Tibial artery (tissue), 4 donors: ENCODE measurements around the gene EXOSC1.
"Not testable (repeated sequence)": the region's sequence is repeated elsewhere in the genome, so short reads cannot be mapped to it uniquely, and the experiment has no call there.

Experiments
- DNase-seq, 2 donors: peaks; one replicate each; pipeline ENCODE4 v3.0.0-alpha.2; 2019
- H3K27ac ChIP-seq, 2 donors: fragments of 200-600 bp; sonication (generic) in 1 of 2; 1 replicate in 1 of 2; 2 replicates in 1 of 2; pipeline ENCODE4 v1.5.1; 2018 to 2019; ENCODE audit warnings: mild to moderate bottlenecking in 1 of 2
- H3K27me3 ChIP-seq, 2 donors: fragments of 200-600 bp; sonication (generic) in 1 of 2; one replicate each; pipeline versions ENCODE4 v1.5.1 to v1.6.0; 2016 to 2019
- H3K36me3 ChIP-seq, 3 donors: fragments of 200-600 bp; sonication (generic) in 2 of 3; one replicate each; pipeline ENCODE4 v1.5.1; 2016 to 2019; ENCODE audit warnings: mild to moderate bottlenecking in 2 of 3
- H3K4me1 ChIP-seq, 4 donors: fragments of 200-600 bp; sonication (generic) in 2 of 4; 1 replicate in 3 of 4; 2 replicates in 1 of 4; pipeline ENCODE4 v1.5.1; 2016 to 2019
- H3K4me3 ChIP-seq, 2 donors: fragments of 200-600 bp; sonication (generic) in 1 of 2; 1 replicate in 1 of 2; 2 replicates in 1 of 2; pipeline ENCODE4 v1.5.1; 2018 to 2019; ENCODE audit warnings: mild to moderate bottlenecking in 2 of 2
- H3K9me3 ChIP-seq, 3 donors: fragments of 200-600 bp; sonication (generic) in 1 of 3; one replicate each; pipeline ENCODE4 v1.5.1; 2016 to 2019
- intact Hi-C: fragments of 100-400 bp; cut with DNase I; formaldehyde crosslinking; loops from one replicate; pipeline ENCODE4 v1.15.0; 2023; ENCODE audit warnings: low total_unique reads
- TF ChIP-seq, protein P1 (sequence below), 2 experiments: fragments of 200-600 bp in 1 of 2; fragments of 450-650 bp in 1 of 2; IDR thresholded peaks; one replicate each; pipeline ENCODE4 v1.5.1; 2017 to 2019; ENCODE audit warnings: antibody characterized with exemption in 2 of 2, mild to moderate bottlenecking in 1 of 2, moderate library complexity in 1 of 2

The EXOSC1 gene

DNA sequence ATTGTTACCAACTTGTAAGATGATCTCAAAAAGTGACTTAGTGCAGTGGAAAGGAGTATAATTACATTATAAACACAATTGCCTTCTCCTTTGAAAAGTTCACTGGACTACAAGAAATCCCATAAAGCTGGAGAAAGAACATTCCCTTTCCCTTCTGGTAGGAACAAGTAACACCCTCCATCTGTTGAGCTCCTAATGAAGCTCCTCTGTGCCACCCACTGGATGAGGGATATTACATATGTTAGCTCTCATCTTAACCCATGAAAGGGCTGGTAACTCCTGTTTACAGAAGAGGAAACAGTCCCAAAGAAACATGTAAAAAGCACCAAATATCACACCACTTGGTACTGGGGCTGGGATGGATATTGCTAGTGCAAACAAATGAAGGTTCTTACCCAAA, 11.8 kb downstream of the EXOSC1 start:
- DNase-seq = no peak
- Histone ChIP-seq H3K9me3 (no peaks in the 10 kb centered on the region), H3K36me3 (peaks cover 70 to 89% (median 79%) of the 10 kb centered on the region in 3 donors), H3K4me3 (no peak overlapping the region), H3K27me3 (no peaks in the 10 kb centered on the region), H3K4me1 (no peaks in the 10 kb centered on the region), H3K27ac (no peak overlapping the region)
- TF ChIP-seq, protein P1, sequence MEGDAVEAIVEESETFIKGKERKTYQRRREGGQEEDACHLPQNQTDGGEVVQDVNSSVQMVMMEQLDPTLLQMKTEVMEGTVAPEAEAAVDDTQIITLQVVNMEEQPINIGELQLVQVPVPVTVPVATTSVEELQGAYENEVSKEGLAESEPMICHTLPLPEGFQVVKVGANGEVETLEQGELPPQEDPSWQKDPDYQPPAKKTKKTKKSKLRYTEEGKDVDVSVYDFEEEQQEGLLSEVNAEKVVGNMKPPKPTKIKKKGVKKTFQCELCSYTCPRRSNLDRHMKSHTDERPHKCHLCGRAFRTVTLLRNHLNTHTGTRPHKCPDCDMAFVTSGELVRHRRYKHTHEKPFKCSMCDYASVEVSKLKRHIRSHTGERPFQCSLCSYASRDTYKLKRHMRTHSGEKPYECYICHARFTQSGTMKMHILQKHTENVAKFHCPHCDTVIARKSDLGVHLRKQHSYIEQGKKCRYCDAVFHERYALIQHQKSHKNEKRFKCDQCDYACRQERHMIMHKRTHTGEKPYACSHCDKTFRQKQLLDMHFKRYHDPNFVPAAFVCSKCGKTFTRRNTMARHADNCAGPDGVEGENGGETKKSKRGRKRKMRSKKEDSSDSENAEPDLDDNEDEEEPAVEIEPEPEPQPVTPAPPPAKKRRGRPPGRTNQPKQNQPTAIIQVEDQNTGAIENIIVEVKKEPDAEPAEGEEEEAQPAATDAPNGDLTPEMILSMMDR (IDR thresholded peaks at IDR 0.05) = no peak
- intact Hi-C loops = no loop called here

DNA sequence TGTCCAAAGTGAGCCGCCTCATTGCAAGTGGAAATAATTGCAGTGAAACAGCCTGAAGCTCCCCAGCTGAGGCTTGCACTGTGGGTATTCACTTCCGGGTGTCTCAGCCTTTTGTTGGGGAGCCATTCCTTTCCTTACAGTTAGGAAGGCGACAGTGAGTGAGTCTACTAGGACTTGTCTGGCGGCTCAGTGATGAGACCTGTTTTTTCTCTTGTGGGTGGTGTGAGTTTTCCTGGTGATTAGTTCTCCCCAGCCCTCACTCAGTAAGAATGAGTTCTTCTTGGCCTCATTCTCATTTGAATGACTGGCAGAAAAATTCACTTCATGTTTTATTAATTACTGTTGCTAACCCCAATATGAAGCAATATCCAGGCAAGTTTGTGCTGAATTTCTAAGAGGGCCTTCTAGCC, 17.2 kb downstream of the EXOSC1 start:
- TF ChIP-seq, protein P1 (IDR thresholded peaks at IDR 0.05) = no peak
- H3K36me3 ChIP-seq = peaks cover 21 to 35% (median 29%) of the 10 kb centered on the region in 3 donors
- DNase-seq = no peak
- H3K27ac ChIP-seq = no peak overlapping the region
- no peaks in the 10 kb centered on the region for H3K9me3 ChIP-seq
- no peaks in the 10 kb centered on the region for H3K27me3 ChIP-seq
- intact Hi-C loops = no loop called here
- no peak overlapping the region for H3K4me3 ChIP-seq
- peaks cover 0 to 31% (median 26%) of the 10 kb centered on the region in 4 donors for H3K4me1 ChIP-seq

- Histone ChIP-seq H3K4me3 (peak overlapping the region; percentile 72 to 99), H3K27me3 (no peaks in the 10 kb centered on the region), H3K9me3 (no peaks in the 10 kb centered on the region), H3K4me1 (peaks cover 0 to 31% (median 26%) of the 10 kb centered on the region in 4 donors), H3K36me3 (peaks cover 18 to 35% (median 26%) of the 10 kb centered on the region in 3 donors), H3K27ac (peak overlapping the region in 1 of 2 donors; percentile 82)
- intact Hi-C loops = no loop called here
- TF ChIP-seq, protein P1 (IDR thresholded peaks at IDR 0.05) = no peak
- no peak for DNase-seq
Measured at GRCh38 chr10:97427571-97428179, 18.1 kb downstream of the EXOSC1 start.

DNA sequence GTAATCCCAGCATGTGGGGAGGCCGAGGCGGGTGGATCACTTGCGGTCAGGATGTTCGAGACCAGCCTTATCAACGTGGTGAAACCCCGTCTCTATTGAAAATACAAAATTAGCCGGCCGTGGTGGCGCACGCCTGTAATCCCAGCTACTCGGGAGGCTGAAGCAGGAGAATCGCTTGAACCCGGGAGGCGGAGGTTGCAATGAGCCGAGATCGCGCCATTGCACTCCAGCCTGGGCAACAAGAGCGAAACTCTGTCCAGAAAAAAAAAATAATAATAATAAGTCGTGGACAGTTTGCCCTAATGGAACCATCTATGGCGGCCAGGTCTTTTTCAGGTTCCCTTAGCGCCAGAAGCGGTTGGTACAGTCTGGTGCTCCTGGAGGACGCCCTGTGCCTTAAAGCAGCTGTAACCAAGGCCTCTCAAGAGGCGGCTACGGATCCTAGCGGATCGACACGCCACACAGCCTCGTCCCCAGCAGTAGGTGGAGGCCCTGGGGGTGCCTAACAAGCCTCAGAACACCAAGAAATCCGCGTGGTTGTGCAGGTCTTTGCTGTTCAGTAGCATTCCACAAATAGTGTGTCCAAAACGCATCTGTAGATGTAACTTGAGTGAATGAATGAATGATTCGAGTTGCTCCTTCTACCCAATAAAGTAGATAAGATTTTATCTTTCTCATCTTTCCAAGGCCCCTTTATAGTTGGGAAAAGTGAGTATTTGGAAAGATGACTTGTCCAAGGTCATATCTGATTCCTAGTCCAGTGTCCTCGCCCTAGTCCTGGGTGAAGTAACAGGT, 18.8 kb downstream of the EXOSC1 start:
- Histone ChIP-seq H3K27me3 (no peaks in the 10 kb centered on the region), H3K36me3 (peaks cover 15 to 32% (median 22%) of the 10 kb centered on the region in 3 donors), H3K9me3 (no peaks in the 10 kb centered on the region), H3K27ac (peak overlapping the region; percentile 79 to 82), H3K4me1 (peaks cover 0 to 31% (median 26%) of the 10 kb centered on the region in 4 donors), H3K4me3 (peak overlapping the region; percentile 72 to 99)
- DNase-seq = no peak
- TF ChIP-seq, protein P1 (IDR thresholded peaks at IDR 0.05) = no peak
- intact Hi-C loops = no loop called here

DNA sequence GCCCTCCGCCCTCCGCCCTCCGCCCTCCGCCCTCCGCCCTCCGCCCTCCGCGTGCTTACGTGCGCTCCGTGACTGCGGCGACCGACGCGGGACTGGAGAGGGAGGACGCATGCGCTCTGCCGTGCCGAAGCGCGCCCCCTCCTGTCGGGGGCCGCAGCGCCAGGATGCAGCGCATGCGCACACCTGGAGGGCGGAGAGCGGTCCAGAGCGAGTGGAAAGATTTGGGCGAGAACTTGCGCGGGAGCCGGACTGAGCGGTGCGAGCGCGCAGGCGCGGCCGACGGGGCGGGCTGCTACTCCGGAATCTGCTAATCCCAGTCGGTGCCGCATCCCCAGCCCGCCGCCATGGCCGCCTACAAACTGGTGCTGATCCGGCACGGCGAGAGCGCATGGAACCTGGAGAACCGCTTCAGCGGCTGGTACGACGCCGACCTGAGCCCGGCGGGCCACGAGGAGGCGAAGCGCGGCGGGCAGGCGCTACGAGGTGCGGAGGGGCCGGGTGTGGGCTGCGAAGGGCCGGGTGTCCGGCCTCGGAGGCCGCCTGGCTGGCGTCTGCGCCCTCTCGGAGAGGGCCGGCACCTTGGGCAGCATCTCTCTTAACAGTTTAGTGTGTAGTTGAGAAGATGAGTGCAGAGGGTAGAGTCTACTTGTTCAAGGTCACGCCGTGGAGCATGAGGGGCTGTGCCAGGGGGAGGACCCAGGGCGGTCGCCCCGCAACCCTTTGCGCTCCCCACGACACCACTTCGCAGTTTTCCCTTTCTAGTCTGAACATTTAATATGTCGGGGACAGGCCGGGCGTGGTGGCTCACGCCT, 19.6 kb downstream of the EXOSC1 start, which contains the start of gene PGAM1:
Gene PGAM1, plus strand, starts transcription at position 228 of the 812 bp plus-strand sequence. Its CDS starts 117 bp downstream, at position 345.
- intact Hi-C loops = no loop called here
- TF ChIP-seq, protein P1 (IDR thresholded peaks at IDR 0.05) = peak; percentile 49 to 59
- peak within 1 kb of the TSS; percentile 72 to 99 for H3K4me3 ChIP-seq
- H3K27ac ChIP-seq = peak within 1 kb of the TSS; percentile 79 to 82
- no peaks in the 10 kb centered on the region for H3K9me3 ChIP-seq
- DNase-seq = peak; percentile 92 to 99
- H3K27me3 ChIP-seq = no peaks in the 10 kb centered on the region
- H3K4me1 ChIP-seq = peaks cover 0 to 31% (median 26%) of the 10 kb centered on the region in 4 donors
- H3K36me3 ChIP-seq = peaks cover 7 to 24% (median 14%) of the 10 kb centered on the region in 3 donors

DNA sequence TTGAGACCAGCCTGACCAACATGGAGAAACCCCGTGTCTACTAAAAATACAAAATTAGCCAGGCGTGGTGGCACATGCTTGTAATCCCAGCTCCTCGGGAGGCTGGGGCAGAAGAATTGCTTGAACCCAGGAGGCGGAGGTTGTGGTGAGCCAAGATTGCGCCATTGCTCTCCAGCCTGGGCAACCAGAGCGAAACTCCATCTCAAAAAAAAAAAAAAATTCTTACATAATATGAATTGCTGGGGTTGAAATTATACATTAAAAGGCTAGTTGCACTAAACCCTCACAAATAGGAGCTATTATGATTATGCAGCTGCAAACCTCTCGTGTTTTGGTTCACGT, 22.1 kb downstream of the EXOSC1 start:
- H3K4me1 ChIP-seq = peaks cover 0 to 30% (median 25%) of the 10 kb centered on the region in 4 donors
- H3K9me3 ChIP-seq, H3K4me3 ChIP-seq, H3K27ac ChIP-seq, H3K36me3 ChIP-seq, DNase-seq, H3K27me3 ChIP-seq, intact Hi-C loops: not testable (repeated sequence)
